ENCODE results near the gene SPEF2. TPM values are rescaled to one million over a fixed set of nuclear protein-coding genes. Genes with fewer than 3 reads are reported as not detected.

Gene SPEF2
- total and polyA plus RNA-seq, 8 donors = 1.5 to 25.4 (median 3.8) TPM

DNA sequence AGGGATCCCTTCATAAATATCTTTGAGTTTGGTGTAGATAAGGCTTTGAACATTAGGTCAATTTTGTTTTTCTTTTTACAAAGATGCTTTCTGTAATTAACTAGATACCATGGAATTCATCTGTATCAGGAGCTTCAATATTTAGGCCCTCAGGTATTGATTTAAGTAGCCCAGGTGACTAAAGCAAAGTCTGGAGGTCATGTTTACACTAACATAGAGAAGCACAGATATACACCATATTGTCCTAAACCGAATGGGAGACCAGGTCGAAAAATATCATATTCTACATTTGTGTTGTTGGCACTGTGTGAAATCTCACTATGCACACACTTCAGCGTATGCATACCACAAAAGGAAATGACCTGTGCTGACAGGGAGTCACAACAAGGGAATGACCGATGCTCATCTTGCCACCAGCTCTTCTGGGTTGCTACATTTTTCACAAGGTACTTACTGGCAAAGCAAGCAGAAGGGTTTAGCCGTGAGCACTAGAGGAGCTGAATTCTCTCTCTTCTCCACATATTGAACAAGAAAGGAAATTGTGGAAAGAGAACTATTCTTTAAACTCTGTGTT, 140.6 kb downstream of the SPEF2 start:
- 37 to 51% (median 46%) methylated on average over 5 of the region's 5 CpGs for WGBS, 5 donors
- Histone ChIP-seq H3K27me3 (no peaks in the 10 kb centered on the region), H3K4me1 (no peaks in the 10 kb centered on the region), H3K4me3 (no peak overlapping the region), H3K27ac (no peak overlapping the region), H3K36me3 (no peaks in the 10 kb centered on the region), H3K9me3 (no peaks in the 10 kb centered on the region)
- DNase-seq = no peak
- intact Hi-C loops (cut with DNase I; ENCODE audit: low total_unique reads) = no loop called here
- TF ChIP-seq, protein P1, sequence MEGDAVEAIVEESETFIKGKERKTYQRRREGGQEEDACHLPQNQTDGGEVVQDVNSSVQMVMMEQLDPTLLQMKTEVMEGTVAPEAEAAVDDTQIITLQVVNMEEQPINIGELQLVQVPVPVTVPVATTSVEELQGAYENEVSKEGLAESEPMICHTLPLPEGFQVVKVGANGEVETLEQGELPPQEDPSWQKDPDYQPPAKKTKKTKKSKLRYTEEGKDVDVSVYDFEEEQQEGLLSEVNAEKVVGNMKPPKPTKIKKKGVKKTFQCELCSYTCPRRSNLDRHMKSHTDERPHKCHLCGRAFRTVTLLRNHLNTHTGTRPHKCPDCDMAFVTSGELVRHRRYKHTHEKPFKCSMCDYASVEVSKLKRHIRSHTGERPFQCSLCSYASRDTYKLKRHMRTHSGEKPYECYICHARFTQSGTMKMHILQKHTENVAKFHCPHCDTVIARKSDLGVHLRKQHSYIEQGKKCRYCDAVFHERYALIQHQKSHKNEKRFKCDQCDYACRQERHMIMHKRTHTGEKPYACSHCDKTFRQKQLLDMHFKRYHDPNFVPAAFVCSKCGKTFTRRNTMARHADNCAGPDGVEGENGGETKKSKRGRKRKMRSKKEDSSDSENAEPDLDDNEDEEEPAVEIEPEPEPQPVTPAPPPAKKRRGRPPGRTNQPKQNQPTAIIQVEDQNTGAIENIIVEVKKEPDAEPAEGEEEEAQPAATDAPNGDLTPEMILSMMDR (IDR thresholded peaks at IDR 0.05) = no peak
- no peak for TF ChIP-seq POLR2A (IDR thresholded peaks at IDR 0.05)

DNA sequence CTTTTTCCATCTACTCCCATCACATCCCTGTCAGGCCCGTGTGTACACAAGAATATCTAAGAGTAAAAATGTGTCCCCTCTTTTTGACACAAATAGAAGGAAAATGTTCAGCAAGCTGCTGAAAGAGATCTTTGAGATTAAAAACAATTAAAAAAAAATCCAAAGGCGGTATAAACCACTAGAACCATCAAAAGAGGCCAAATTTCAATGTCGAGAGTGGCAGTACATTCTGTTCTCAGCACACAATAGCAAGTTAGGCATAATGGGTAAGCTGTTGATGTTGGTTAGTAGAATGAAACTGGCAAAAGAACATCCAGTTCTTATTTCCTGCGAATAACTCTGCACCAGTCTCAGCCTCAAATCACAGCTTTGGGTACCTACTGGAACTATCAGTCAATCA, 143.9 kb downstream of the SPEF2 start:
- H3K9me3 ChIP-seq = no peaks in the 10 kb centered on the region
- TF ChIP-seq POLR2AphosphoS5 (IDR thresholded peaks at IDR 0.05) (no peak), POLR2A (IDR thresholded peaks at IDR 0.05) (no peak), EP300 (IDR thresholded peaks at IDR 0.05) (no peak)
- TF ChIP-seq, protein P1 (IDR thresholded peaks at IDR 0.05) = no peak
- H3K4me3 ChIP-seq = no peak overlapping the region
- H3K27ac ChIP-seq = no peak overlapping the region
- intact Hi-C loops (cut with DNase I; ENCODE audit: low total_unique reads) = no loop called here
- no peak for DNase-seq
- WGBS, 5 donors = 80 to 83% (median 81%) methylated on average over 4 of the region's 4 CpGs
- H3K36me3 ChIP-seq = no peaks in the 10 kb centered on the region
- no peaks in the 10 kb centered on the region for H3K27me3 ChIP-seq
- H3K4me1 ChIP-seq = no peaks in the 10 kb centered on the region

DNA sequence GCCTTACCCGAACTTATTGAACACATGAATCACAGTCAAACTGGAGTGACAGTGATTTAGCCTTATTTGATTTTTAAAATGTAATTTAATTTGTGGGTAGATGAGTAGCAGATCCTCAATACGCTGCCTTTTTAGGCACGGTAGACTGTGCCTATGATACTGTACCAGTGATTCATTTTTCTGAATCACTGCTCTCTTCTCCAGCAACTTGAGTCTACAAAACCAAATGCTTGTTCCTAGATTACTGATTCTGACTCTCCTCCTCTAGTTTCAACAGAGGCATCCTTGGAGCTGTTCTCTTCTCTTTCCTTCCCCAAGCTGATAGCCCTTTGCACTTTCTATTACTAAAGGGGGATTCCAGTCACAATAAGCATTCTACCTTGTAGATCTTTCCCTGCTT, 144.7 kb downstream of the SPEF2 start:
- H3K27ac ChIP-seq = no peak overlapping the region
- intact Hi-C loops (cut with DNase I; ENCODE audit: low total_unique reads) = no loop called here
- H3K27me3 ChIP-seq = no peaks in the 10 kb centered on the region
- WGBS, 5 donors = 84 to 95% (median 91%) methylated on average over 3 of the region's 3 CpGs
- no peak for DNase-seq
- no peak for TF ChIP-seq EP300 (IDR thresholded peaks at IDR 0.05)
- TF ChIP-seq POLR2AphosphoS5 (IDR thresholded peaks at IDR 0.05) = no peak
- no peak for TF ChIP-seq POLR2A (IDR thresholded peaks at IDR 0.05)
- TF ChIP-seq, protein P1 (IDR thresholded peaks at IDR 0.05) = no peak
- H3K4me3 ChIP-seq = no peak overlapping the region
- no peaks in the 10 kb centered on the region for H3K36me3 ChIP-seq
- H3K4me1 ChIP-seq = no peaks in the 10 kb centered on the region
- H3K9me3 ChIP-seq = no peaks in the 10 kb centered on the region

DNA sequence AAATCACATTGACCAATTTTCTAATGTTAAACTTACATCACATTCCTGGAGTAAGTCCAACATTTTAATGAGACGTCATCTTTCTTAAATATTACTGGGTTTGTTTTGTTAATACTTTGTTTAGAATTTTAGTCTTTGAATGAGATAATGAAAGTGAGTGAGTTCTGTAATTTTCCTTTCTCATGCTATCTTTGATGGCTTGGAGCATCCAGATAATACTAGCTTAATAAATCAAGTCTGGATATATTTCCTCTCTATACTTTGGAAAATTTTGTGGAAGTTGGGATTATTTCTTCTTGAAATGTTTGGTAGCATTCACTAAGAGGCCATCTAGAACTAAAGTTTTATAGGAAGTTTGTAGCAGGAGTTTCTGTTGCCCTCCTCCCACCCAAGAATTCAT, 148.3 kb downstream of the SPEF2 start:
- 43 to 65% (median 60%) methylated on average over 1 of the region's 1 CpG for WGBS, 5 donors
- DNase-seq = no peak
- no peaks in the 10 kb centered on the region for H3K27me3 ChIP-seq
- intact Hi-C loops (cut with DNase I; ENCODE audit: low total_unique reads) = no loop called here
- no peak overlapping the region for H3K27ac ChIP-seq
- H3K36me3 ChIP-seq = no peaks in the 10 kb centered on the region
- H3K4me1 ChIP-seq = no peaks in the 10 kb centered on the region
- no peaks in the 10 kb centered on the region for H3K9me3 ChIP-seq
- H3K4me3 ChIP-seq = no peak overlapping the region
- TF ChIP-seq POLR2A (IDR thresholded peaks at IDR 0.05) = no peak
- TF ChIP-seq, protein P1 (IDR thresholded peaks at IDR 0.05) = no peak
- TF ChIP-seq POLR2AphosphoS5 (IDR thresholded peaks at IDR 0.05) = no peak
- no peak for TF ChIP-seq EP300 (IDR thresholded peaks at IDR 0.05)
